DOHH2 (cell line): ENCODE data around the gene PRKN.

Experiments
- CTCF ChIP-seq: fragments of 200-600 bp; sonication (generic); IDR thresholded peaks from one replicate; pipeline ENCODE4 v1.5.1; 2014; ENCODE audit warnings: antibody characterized with exemption, mild to moderate bottlenecking, low read depth, low read length; ENCODE audit not compliant: poor library complexity, severe bottlenecking
- EZH2phosphoT487 ChIP-seq: fragments of 200-600 bp; sonication (generic); IDR thresholded peaks from 2 replicates; pipeline ENCODE4 v1.6.1; 2017; ENCODE audit warnings: borderline replicate concordance, mild to moderate bottlenecking, antibody characterized with exemption, low read length, moderate library complexity, mixed read lengths

- no peak for TF ChIP-seq CTCF
- TF ChIP-seq EZH2phosphoT487 = no peak
These were observed 1265.4 kb downstream of the PRKN start for GRCh38 chr6:161462148-161462547.
